ENCODE results near the gene MMP3.

MMP3 gene

DNA sequence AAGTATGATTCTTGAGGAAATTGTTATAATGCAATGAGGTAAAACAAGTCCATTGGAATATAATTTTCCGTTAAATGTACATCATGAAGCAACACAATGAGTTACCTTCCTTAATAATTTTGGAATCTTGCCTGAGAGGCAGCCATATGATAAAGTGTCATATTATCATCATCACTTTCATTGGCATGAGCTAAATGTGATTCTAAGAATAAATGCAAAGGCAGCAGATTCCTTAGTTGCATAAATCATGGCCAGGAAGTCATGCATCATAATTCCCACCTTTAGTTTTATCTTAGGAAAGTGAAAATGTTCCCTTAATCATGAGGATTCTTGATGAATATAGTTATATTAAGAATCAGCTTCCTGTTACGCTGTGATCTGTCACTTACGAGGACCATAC, 31.2 kb downstream of the MMP3 start (continued):
- TF ChIP-seq, protein P1, sequence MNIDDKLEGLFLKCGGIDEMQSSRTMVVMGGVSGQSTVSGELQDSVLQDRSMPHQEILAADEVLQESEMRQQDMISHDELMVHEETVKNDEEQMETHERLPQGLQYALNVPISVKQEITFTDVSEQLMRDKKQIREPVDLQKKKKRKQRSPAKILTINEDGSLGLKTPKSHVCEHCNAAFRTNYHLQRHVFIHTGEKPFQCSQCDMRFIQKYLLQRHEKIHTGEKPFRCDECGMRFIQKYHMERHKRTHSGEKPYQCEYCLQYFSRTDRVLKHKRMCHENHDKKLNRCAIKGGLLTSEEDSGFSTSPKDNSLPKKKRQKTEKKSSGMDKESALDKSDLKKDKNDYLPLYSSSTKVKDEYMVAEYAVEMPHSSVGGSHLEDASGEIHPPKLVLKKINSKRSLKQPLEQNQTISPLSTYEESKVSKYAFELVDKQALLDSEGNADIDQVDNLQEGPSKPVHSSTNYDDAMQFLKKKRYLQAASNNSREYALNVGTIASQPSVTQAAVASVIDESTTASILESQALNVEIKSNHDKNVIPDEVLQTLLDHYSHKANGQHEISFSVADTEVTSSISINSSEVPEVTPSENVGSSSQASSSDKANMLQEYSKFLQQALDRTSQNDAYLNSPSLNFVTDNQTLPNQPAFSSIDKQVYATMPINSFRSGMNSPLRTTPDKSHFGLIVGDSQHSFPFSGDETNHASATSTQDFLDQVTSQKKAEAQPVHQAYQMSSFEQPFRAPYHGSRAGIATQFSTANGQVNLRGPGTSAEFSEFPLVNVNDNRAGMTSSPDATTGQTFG (tag by site-specific recombination; IDR thresholded peaks at IDR 0.05; ENCODE audit: borderline replicate concordance) = no peak
- TF ChIP-seq SCRT2 (tag by site-specific recombination; IDR thresholded peaks at IDR 0.05) = no peak
- TF ChIP-seq, protein P2, sequence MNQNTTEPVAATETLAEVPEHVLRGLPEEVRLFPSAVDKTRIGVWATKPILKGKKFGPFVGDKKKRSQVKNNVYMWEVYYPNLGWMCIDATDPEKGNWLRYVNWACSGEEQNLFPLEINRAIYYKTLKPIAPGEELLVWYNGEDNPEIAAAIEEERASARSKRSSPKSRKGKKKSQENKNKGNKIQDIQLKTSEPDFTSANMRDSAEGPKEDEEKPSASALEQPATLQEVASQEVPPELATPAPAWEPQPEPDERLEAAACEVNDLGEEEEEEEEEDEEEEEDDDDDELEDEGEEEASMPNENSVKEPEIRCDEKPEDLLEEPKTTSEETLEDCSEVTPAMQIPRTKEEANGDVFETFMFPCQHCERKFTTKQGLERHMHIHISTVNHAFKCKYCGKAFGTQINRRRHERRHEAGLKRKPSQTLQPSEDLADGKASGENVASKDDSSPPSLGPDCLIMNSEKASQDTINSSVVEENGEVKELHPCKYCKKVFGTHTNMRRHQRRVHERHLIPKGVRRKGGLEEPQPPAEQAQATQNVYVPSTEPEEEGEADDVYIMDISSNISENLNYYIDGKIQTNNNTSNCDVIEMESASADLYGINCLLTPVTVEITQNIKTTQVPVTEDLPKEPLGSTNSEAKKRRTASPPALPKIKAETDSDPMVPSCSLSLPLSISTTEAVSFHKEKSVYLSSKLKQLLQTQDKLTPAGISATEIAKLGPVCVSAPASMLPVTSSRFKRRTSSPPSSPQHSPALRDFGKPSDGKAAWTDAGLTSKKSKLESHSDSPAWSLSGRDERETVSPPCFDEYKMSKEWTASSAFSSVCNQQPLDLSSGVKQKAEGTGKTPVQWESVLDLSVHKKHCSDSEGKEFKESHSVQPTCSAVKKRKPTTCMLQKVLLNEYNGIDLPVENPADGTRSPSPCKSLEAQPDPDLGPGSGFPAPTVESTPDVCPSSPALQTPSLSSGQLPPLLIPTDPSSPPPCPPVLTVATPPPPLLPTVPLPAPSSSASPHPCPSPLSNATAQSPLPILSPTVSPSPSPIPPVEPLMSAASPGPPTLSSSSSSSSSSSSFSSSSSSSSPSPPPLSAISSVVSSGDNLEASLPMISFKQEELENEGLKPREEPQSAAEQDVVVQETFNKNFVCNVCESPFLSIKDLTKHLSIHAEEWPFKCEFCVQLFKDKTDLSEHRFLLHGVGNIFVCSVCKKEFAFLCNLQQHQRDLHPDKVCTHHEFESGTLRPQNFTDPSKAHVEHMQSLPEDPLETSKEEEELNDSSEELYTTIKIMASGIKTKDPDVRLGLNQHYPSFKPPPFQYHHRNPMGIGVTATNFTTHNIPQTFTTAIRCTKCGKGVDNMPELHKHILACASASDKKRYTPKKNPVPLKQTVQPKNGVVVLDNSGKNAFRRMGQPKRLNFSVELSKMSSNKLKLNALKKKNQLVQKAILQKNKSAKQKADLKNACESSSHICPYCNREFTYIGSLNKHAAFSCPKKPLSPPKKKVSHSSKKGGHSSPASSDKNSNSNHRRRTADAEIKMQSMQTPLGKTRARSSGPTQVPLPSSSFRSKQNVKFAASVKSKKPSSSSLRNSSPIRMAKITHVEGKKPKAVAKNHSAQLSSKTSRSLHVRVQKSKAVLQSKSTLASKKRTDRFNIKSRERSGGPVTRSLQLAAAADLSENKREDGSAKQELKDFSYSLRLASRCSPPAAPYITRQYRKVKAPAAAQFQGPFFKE (tag by site-specific recombination; IDR thresholded peaks at IDR 0.05; ENCODE audit: borderline replicate concordance) = no peak

GRCh38 chr11:102810950-102811660, 32.3 kb downstream of the MMP3 start:
- Histone ChIP-seq H3K9me3 (ENCODE audit: control insufficient read depth, insufficient read depth, low read depth, low read length) (no peaks in the 10 kb centered on the region), H3K36me3 (ENCODE audit: control insufficient read depth in 2 of 2, insufficient read depth in 1 of 2, low read length in 2 of 2) (no peaks in the 10 kb centered on the region), H3K4me1 (ENCODE audit: control insufficient read depth, insufficient read depth, low read length) (no peaks in the 10 kb centered on the region), H3K27ac (ENCODE audit: extremely low read depth, low read depth, low read length) (no peak overlapping the region), H3K4me3 (ENCODE audit: low read depth, low read length) (no peak overlapping the region)
- ChIA-PET CTCF (interaction anchor here (0.6 to 1.9 kb wide), 15 partner anchors 13 to 688 kb away, joined by 3 to 9 read pairs (median 3); partner anchors contain the start of gene MMP1), POLR2A (no interaction called here)
- TF ChIP-seq ZNF449 (tag by site-specific recombination; IDR thresholded peaks at IDR 0.05) (no peak), ZNF692 (tag by site-specific recombination; IDR thresholded peaks at IDR 0.05) (no peak), ZNF518A (tag by site-specific recombination; conservative IDR thresholded peaks at IDR 0.05; ENCODE audit: low read depth) (no peak), ZNF239 (tag by site-specific recombination; IDR thresholded peaks at IDR 0.05) (no peak), ZIC2 (tag by site-specific recombination; IDR thresholded peaks at IDR 0.05) (no peak), ZNF654 (tag by site-specific recombination; IDR thresholded peaks at IDR 0.05; ENCODE audit: low read depth) (peak; percentile 47), ZNF18 (tag by site-specific recombination; IDR thresholded peaks at IDR 0.05) (no peak), ZNF629 (tag by site-specific recombination; IDR thresholded peaks at IDR 0.05) (no peak), ZNF501 (tag by site-specific recombination; IDR thresholded peaks at IDR 0.05) (no peak), KLF16 (tag by site-specific recombination; IDR thresholded peaks at IDR 0.05) (no peak)
- TF ChIP-seq, protein P3, sequence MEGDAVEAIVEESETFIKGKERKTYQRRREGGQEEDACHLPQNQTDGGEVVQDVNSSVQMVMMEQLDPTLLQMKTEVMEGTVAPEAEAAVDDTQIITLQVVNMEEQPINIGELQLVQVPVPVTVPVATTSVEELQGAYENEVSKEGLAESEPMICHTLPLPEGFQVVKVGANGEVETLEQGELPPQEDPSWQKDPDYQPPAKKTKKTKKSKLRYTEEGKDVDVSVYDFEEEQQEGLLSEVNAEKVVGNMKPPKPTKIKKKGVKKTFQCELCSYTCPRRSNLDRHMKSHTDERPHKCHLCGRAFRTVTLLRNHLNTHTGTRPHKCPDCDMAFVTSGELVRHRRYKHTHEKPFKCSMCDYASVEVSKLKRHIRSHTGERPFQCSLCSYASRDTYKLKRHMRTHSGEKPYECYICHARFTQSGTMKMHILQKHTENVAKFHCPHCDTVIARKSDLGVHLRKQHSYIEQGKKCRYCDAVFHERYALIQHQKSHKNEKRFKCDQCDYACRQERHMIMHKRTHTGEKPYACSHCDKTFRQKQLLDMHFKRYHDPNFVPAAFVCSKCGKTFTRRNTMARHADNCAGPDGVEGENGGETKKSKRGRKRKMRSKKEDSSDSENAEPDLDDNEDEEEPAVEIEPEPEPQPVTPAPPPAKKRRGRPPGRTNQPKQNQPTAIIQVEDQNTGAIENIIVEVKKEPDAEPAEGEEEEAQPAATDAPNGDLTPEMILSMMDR (tag by site-specific recombination; IDR thresholded peaks at IDR 0.05) = peak; percentile 17; the same call in 1 of the 2 replicates
